NT2/D1 (cell line): Measurements from ENCODE around the gene SCAF4.

Source experiments
- SUZ12 ChIP-seq: IDR thresholded peaks from 2 replicates; pipeline ENCODE4 v1.6.1; 2011; ENCODE audit not compliant: insufficient read length, insufficient read depth; ENCODE audit errors: extremely low read depth
- YY1 ChIP-seq: IDR thresholded peaks from 2 replicates; pipeline ENCODE4 v1.6.1; 2011; ENCODE audit not compliant: insufficient read length, insufficient read depth
- ZNF274 ChIP-seq: IDR thresholded peaks from 2 replicates; pipeline ENCODE4 v1.6.1; 2011; ENCODE audit warnings: mild to moderate bottlenecking, low read depth, low read length

GRCh38 chr21:31659286-31659535 lies 72.7 kb downstream of the SCAF4 start:
- TF ChIP-seq ZNF274 = no peak
- TF ChIP-seq YY1 = no peak
- TF ChIP-seq SUZ12 = no peak
